ENCODE measurements around the gene USP43.
"Not testable (repeated sequence)": the region's sequence is repeated elsewhere in the genome, so short reads cannot be mapped to it uniquely, and the experiment has no call there.

DNA sequence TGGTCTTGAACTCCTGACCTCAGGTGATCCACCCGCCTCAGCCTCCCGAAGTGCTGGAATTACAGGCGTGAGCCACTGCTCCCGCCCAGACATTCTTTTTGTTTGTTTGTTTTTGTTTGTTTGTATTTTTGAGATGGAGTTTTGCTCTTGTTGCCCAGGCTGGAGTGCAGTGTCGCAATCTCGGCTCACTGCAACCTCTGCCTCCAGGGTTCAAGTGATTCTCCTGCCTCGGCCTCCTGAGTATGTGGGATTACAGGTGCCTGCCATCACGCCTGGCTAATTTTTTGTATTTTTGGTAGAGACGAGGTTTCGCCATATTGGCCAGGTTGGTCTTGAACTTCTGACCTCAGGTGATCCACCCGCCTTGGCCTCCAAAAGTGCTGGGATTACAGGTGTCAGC, 18.2 kb downstream of the USP43 start:
- TF ChIP-seq, protein P1, sequence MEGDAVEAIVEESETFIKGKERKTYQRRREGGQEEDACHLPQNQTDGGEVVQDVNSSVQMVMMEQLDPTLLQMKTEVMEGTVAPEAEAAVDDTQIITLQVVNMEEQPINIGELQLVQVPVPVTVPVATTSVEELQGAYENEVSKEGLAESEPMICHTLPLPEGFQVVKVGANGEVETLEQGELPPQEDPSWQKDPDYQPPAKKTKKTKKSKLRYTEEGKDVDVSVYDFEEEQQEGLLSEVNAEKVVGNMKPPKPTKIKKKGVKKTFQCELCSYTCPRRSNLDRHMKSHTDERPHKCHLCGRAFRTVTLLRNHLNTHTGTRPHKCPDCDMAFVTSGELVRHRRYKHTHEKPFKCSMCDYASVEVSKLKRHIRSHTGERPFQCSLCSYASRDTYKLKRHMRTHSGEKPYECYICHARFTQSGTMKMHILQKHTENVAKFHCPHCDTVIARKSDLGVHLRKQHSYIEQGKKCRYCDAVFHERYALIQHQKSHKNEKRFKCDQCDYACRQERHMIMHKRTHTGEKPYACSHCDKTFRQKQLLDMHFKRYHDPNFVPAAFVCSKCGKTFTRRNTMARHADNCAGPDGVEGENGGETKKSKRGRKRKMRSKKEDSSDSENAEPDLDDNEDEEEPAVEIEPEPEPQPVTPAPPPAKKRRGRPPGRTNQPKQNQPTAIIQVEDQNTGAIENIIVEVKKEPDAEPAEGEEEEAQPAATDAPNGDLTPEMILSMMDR (IDR thresholded peaks at IDR 0.05; ENCODE audit: insufficient read depth, low read depth, low read length), result not testable (repeated sequence)
- TF ChIP-seq EZH2 (IDR thresholded peaks at IDR 0.05; ENCODE audit: insufficient read depth, low read length), result not testable (repeated sequence)

Data from astrocyte (in vitro differentiated cells and primary cell).